ENCODE data around the gene MYADML2. TPM values are rescaled to one million over a fixed set of nuclear protein-coding genes. Genes with fewer than 3 reads are reported as not detected.
A peak's percentile ranks its signal among the peaks of the same experiment; 100 is the strongest.

The MYADML2 gene
- total and polyA plus RNA-seq, 2 of the 8 experiments (the other 6 are each of a cell fraction or from before 2014, with no cell fraction given): 0.26 to 0.47 TPM

DNA sequence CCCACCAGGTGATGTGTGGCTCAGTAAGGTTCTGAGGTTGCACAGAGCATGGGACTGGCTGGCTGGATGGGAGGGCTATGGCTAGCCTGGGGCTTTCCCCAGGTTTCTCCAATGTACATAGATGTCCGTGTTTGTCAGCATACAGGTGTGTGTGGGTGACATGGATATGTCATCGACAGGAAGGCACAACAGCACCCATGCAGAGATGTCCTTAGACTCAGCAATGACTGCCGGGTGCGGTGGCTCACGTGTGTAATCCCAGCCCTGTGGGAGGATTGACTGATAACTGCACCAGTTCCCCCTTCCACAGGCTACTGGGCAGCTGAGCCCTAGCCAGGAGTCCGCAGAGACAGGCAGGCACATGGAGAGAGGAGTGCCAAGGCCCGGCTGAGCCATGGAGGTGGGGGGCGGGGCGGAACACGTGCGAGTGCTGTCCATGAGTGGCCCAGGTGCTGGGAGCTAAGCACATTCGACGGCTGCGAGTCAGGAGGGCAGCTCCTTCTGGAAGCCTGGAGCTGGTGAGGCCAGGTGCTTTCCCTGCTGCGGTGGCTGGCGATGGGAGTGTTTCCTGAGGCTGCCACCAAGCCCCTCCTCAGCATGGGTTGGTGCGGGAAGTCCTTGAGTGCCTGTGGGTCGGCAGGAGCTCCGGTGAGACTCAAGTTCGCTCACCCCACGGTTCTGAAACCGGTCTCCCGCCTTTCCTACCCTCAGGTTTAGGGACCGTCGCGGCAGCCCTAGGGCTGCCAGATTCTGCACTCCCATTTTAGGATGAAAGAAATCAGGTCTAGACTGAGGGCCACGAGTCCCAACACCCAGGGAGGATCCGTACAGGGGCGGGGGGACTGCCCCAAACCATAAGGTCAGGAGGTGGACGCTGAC, 29.5 kb upstream of the MYADML2 start:
- Histone ChIP-seq H3K23me2 (ENCODE audit: low read depth, low read length) (peaks cover 9% of the 10 kb centered on the region; the same call in 1 of the 2 replicates), H2BK5ac (ENCODE audit: low read depth, low read length) (no peak overlapping the region; the same call in 1 of the 2 replicates), H3K4me1 (replicated peaks in 1 of 4; ENCODE audit: control insufficient read depth in 3 of 4, insufficient read depth in 4 of 4, low read length in 3 of 4) (peaks cover 0 to 7% (median 6%) of the 10 kb centered on the region in 4 experiments; a peak in 5 of 7 replicates), H3K23ac (ENCODE audit: insufficient read length) (peak overlapping the region; percentile 39), H3K4ac (replicated peaks; ENCODE audit: insufficient read length, low read depth, low read length) (peak overlapping the region; percentile 91), H3K27me3 (replicated peaks in 1 of 4; ENCODE audit: control insufficient read depth in 3 of 4, extremely low read depth in 1 of 4, insufficient read depth in 3 of 4, low read length in 3 of 4) (peaks cover 0 to 19% (median 12%) of the 10 kb centered on the region in 4 experiments; a peak in 5 of 7 replicates), H3K9ac (replicated peaks in 1 of 4; ENCODE audit: extremely low read depth in 1 of 4, low read depth in 3 of 4, low read length in 3 of 4) (peak overlapping the region in 3 of 4 experiments; percentile 39 to 64 (median 54); a peak in 5 of 7 replicates), H3K14ac (ENCODE audit: insufficient read length) (peak overlapping the region; percentile 92), H3K4me2 (ENCODE audit: insufficient read depth in 1 of 2, low read depth in 2 of 2, low read length in 2 of 2) (peak overlapping the region; percentile 81 to 84), H2BK20ac (ENCODE audit: low read length) (no peak overlapping the region), H2BK12ac (ENCODE audit: low read depth, low read length) (peak overlapping the region; percentile 44; the same call in 1 of the 2 replicates), H3K56ac (replicated peaks; ENCODE audit: insufficient read length, low read depth, low read length) (peak overlapping the region; percentile 1), H3K18ac (ENCODE audit: extremely low read depth, low read length) (peak overlapping the region; percentile 92), H2BK15ac (ENCODE audit: low read length) (peak overlapping the region; percentile 33; the same call in 1 of the 2 replicates), H3K4me3 (ENCODE audit: extremely low read depth in 1 of 4, insufficient read depth in 2 of 4, low read depth in 3 of 4, low read length in 4 of 4) (peak overlapping the region; percentile 42 to 88 (median 82)), H3K27ac (ENCODE audit: low read depth, low read length) (0 out of 2 replicates have a peak overlapping the region, but pooled peaks have one; percentile 5), H4K5ac (ENCODE audit: insufficient read length, low read depth, low read length) (no peak overlapping the region), H3K79me2 (ENCODE audit: control insufficient read depth in 1 of 2, insufficient read depth in 2 of 2, low read length in 2 of 2) (0 out of 4 replicates have a peak, but pooled peaks cover 0 to 4% of the 10 kb centered on the region in 2 experiments), H2AFZ (ENCODE audit: low read length) (no peak overlapping the region), H4K20me1 (replicated peaks in 1 of 2; ENCODE audit: control insufficient read depth in 1 of 2, insufficient read depth in 2 of 2, low read length in 2 of 2) (no peaks in the 10 kb centered on the region), H2AK5ac (ENCODE audit: low read depth, low read length) (peak overlapping the region; percentile 24; the same call in 1 of the 2 replicates), H4K8ac (ENCODE audit: extremely low read depth, insufficient read depth, low read length) (peak overlapping the region; percentile 47; the same call in 1 of the 2 replicates), H3K9me3 (ENCODE audit: insufficient read depth in 2 of 2, low read depth in 1 of 2, low read length in 1 of 2) (peaks cover 3 to 4% of the 10 kb centered on the region in 2 experiments; a peak in 1 of 4 replicates), H3K79me1 (ENCODE audit: low read depth, low read length) (peaks cover 3% of the 10 kb centered on the region; the same call in 1 of the 2 replicates), H4K91ac (replicated peaks; ENCODE audit: insufficient read length, low read length) (peak overlapping the region; percentile 2), H3K36me3 (ENCODE audit: control insufficient read depth in 2 of 4, insufficient read depth in 4 of 4, low read length in 3 of 4) (peaks cover 0 to 6% (median 0%) of the 10 kb centered on the region in 4 experiments; a peak in 2 of 8 replicates), H2BK120ac (replicated peaks; ENCODE audit: low read depth, low read length) (no peak overlapping the region)
- DNase-seq (ENCODE audit: low read depth in 1 of 2, low spot score in 2 of 2) (peak in 1 of 2 experiments; percentile 62), FAIRE-seq (no peak)
- CTCF ChIA-PET (ENCODE audit: partially characterized antibody): interaction anchor here (0.6 to 4.2 kb wide), 6 partner anchors 9 to 348 kb away, joined by 3 to 22 read pairs (median 4); partner anchors contain the start of gene NOTUM
- 32% methylated on average over 30 of the region's 30 CpGs; no CpG with 5 or more reads in 1 of the 2 experiments for WGBS, 2 experiments (ENCODE audit: extremely low coverage in 1 of 2, insufficient coverage in 1 of 2, insufficient read length in 1 of 2, insufficient replicate concordance in 2 of 2, low coverage in 1 of 2, low lambda C conversion rate in 2 of 2, missing lambda C conversion rate in 1 of 2)
- POLR2A ChIA-PET (ENCODE audit: partially characterized antibody): interaction anchor here (0.9 to 5.8 kb wide), 18 partner anchors 10 to 89 kb away, joined by 3 to 40 read pairs (median 4); partner anchors contain the start of genes CENPX, DUS1L, LRRC45 and MAFG
- TF ChIP-seq SIX5 (IDR thresholded peaks at IDR 0.05; ENCODE audit: low read depth, low read length): no peak
- TF ChIP-seq, protein P1, sequence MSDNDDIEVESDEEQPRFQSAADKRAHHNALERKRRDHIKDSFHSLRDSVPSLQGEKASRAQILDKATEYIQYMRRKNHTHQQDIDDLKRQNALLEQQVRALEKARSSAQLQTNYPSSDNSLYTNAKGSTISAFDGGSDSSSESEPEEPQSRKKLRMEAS (IDR thresholded peaks at IDR 0.05): peak; percentile 99
- TF ChIP-seq, protein P2, sequence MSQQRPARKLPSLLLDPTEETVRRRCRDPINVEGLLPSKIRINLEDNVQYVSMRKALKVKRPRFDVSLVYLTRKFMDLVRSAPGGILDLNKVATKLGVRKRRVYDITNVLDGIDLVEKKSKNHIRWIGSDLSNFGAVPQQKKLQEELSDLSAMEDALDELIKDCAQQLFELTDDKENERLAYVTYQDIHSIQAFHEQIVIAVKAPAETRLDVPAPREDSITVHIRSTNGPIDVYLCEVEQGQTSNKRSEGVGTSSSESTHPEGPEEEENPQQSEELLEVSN (IDR thresholded peaks at IDR 0.05): peak; percentile 96
- TF ChIP-seq SUZ12 (IDR thresholded peaks at IDR 0.05; ENCODE audit: low read length): peak; percentile 41; the same call in 1 of the 2 replicates
- peak in 1 of 2 experiments; percentile 68; a peak in 2 of 4 replicates for TF ChIP-seq SIN3A (conservative IDR thresholded peaks at IDR 0.05 in 1 of 2, IDR thresholded peaks at IDR 0.05 in 1 of 2; ENCODE audit: low read depth in 1 of 2, low read length in 2 of 2)
- TF ChIP-seq SAP30 (IDR thresholded peaks at IDR 0.05; ENCODE audit: insufficient read depth, insufficient replicate concordance, low read length): peak; percentile 50
